ENCODE measurements around the gene STK17B. TPM values are rescaled to one million over a fixed set of nuclear protein-coding genes. Genes with fewer than 3 reads are reported as not detected.

STK17B gene
- total and polyA plus RNA-seq, 4 donors: 17.1 to 30.0 (median 22.0) TPM

- H3K27me3 ChIP-seq (ENCODE audit: control insufficient read depth in 1 of 2, insufficient read depth in 2 of 2, low read length in 1 of 2): no peaks in the 10 kb centered on the region
- no peak overlapping the region for H3K4me3 ChIP-seq (ENCODE audit: low read length in 2 of 2)
- ATAC-seq (ENCODE audit: low FRiP score): no peak
- no peak for DNase-seq
- intact Hi-C loops (cut with DNase I): no loop called here
- no peaks in the 10 kb centered on the region for H3K4me1 ChIP-seq (ENCODE audit: control insufficient read depth in 1 of 2, insufficient read depth in 2 of 2, low read length in 2 of 2)
- no peak overlapping the region for H3K27ac ChIP-seq (ENCODE audit: low read depth in 1 of 2, low read length in 2 of 2)
- WGBS, 2 donors: 79 to 93% methylated on average over 2 of the region's 2 CpGs
- no peaks in the 10 kb centered on the region for H3K36me3 ChIP-seq (ENCODE audit: control insufficient read depth in 1 of 2, insufficient read depth in 2 of 2, low read length in 1 of 2)
- H3K9me3 ChIP-seq (ENCODE audit: control insufficient read depth, low read length): no peaks in the 10 kb centered on the region
Observed at GRCh38 chr2:196177124-196177523, 5.7 kb upstream of the STK17B start.

- ATAC-seq (ENCODE audit: low FRiP score): no peak
- no peaks in the 10 kb centered on the region for H3K4me1 ChIP-seq (ENCODE audit: control insufficient read depth in 1 of 2, insufficient read depth in 2 of 2, low read length in 2 of 2)
- H3K4me3 ChIP-seq (ENCODE audit: low read length in 2 of 2): no peak overlapping the region
- no peaks in the 10 kb centered on the region for H3K36me3 ChIP-seq (ENCODE audit: control insufficient read depth in 1 of 2, insufficient read depth in 2 of 2, low read length in 1 of 2)
- intact Hi-C loops (cut with DNase I): no loop called here
- no peaks in the 10 kb centered on the region for H3K27me3 ChIP-seq (ENCODE audit: control insufficient read depth in 1 of 2, insufficient read depth in 2 of 2, low read length in 1 of 2)
- H3K27ac ChIP-seq (ENCODE audit: low read depth in 1 of 2, low read length in 2 of 2): no peak overlapping the region
- DNase-seq: no peak
- WGBS, 2 donors: 82 to 88% methylated on average over 8 of the region's 8 CpGs
- no peaks in the 10 kb centered on the region for H3K9me3 ChIP-seq (ENCODE audit: control insufficient read depth, low read length)
Observed at GRCh38 chr2:196176142-196176738, 4.9 kb upstream of the STK17B start.

- Histone ChIP-seq H3K4me3 (ENCODE audit: low read length in 2 of 2) (no peak overlapping the region), H3K4me1 (ENCODE audit: control insufficient read depth in 1 of 2, insufficient read depth in 2 of 2, low read length in 2 of 2) (no peaks in the 10 kb centered on the region), H3K27ac (ENCODE audit: low read depth in 1 of 2, low read length in 2 of 2) (no peak overlapping the region), H3K36me3 (ENCODE audit: control insufficient read depth in 1 of 2, insufficient read depth in 2 of 2, low read length in 1 of 2) (no peaks in the 10 kb centered on the region), H3K9me3 (ENCODE audit: control insufficient read depth, low read length) (no peaks in the 10 kb centered on the region), H3K27me3 (ENCODE audit: control insufficient read depth in 1 of 2, insufficient read depth in 2 of 2, low read length in 1 of 2) (no peaks in the 10 kb centered on the region)
- no peak for ATAC-seq (ENCODE audit: low FRiP score)
- intact Hi-C loops (cut with DNase I): loop anchor here in 1 of 2 donors (5.0 kb wide), 2 partner anchors 73 to 108 kb away; no protein-coding TSS in a partner anchor
- no peak for DNase-seq
- WGBS, 2 donors: 96 to 97% methylated on average over 3 of the region's 3 CpGs
Observed at GRCh38 chr2:196174404-196174803, 3.0 kb upstream of the STK17B start.

GRCh38 chr2:196173505-196173904, 2.1 kb upstream of the STK17B start:
- H3K4me3 ChIP-seq (ENCODE audit: low read length in 2 of 2): no peak overlapping the region
- 94% methylated on average over 5 of the region's 5 CpGs for WGBS, 2 donors
- H3K4me1 ChIP-seq (ENCODE audit: control insufficient read depth in 1 of 2, insufficient read depth in 2 of 2, low read length in 2 of 2): no peaks in the 10 kb centered on the region
- no peak for DNase-seq
- H3K27ac ChIP-seq (ENCODE audit: low read depth in 1 of 2, low read length in 2 of 2): no peak overlapping the region
- no peaks in the 10 kb centered on the region for H3K9me3 ChIP-seq (ENCODE audit: control insufficient read depth, low read length)
- intact Hi-C loops (cut with DNase I): loop anchor here in 1 of 2 donors (5.0 kb wide), 2 partner anchors 74 to 109 kb away; no protein-coding TSS in a partner anchor
- H3K36me3 ChIP-seq (ENCODE audit: control insufficient read depth in 1 of 2, insufficient read depth in 2 of 2, low read length in 1 of 2): no peaks in the 10 kb centered on the region
- no peaks in the 10 kb centered on the region for H3K27me3 ChIP-seq (ENCODE audit: control insufficient read depth in 1 of 2, insufficient read depth in 2 of 2, low read length in 1 of 2)
- no peak for ATAC-seq (ENCODE audit: low FRiP score)

- WGBS, 2 donors: 93 to 95% methylated on average over 1 of the region's 1 CpG
- no peak for DNase-seq
- Histone ChIP-seq H3K27me3 (ENCODE audit: control insufficient read depth in 1 of 2, insufficient read depth in 2 of 2, low read length in 1 of 2) (no peaks in the 10 kb centered on the region), H3K27ac (ENCODE audit: low read depth in 1 of 2, low read length in 2 of 2) (no peak overlapping the region), H3K36me3 (ENCODE audit: control insufficient read depth in 1 of 2, insufficient read depth in 2 of 2, low read length in 1 of 2) (no peaks in the 10 kb centered on the region), H3K4me1 (ENCODE audit: control insufficient read depth in 1 of 2, insufficient read depth in 2 of 2, low read length in 2 of 2) (no peaks in the 10 kb centered on the region), H3K9me3 (ENCODE audit: control insufficient read depth, low read length) (no peaks in the 10 kb centered on the region), H3K4me3 (ENCODE audit: low read length in 2 of 2) (no peak overlapping the region)
- intact Hi-C loops (cut with DNase I): loop anchor here in 1 of 2 donors (5.0 kb wide), 2 partner anchors 74 to 109 kb away; no protein-coding TSS in a partner anchor
- no peak for ATAC-seq (ENCODE audit: low FRiP score)
Observed at GRCh38 chr2:196172951-196173350, 1.6 kb upstream of the STK17B start.

- H3K4me3 ChIP-seq (ENCODE audit: low read length in 2 of 2): peak overlapping the region; percentile 56 to 98
- intact Hi-C loops (cut with DNase I): loop anchor here in 1 of 2 donors (5.0 kb wide), 2 partner anchors 75 to 110 kb away; no protein-coding TSS in a partner anchor
- no peak for DNase-seq
Observed at GRCh38 chr2:196171946-196172345, 568 bp upstream of the STK17B start.

GRCh38 chr2:196170606-196171247, 651 bp downstream of the STK17B start:
- H3K4me3 ChIP-seq (ENCODE audit: low read length in 2 of 2): peak overlapping the region; percentile 71 to 98
- H3K27ac ChIP-seq (ENCODE audit: low read depth in 1 of 2, low read length in 2 of 2): peak overlapping the region in 1 of 2 donors; percentile 78
- H3K27me3 ChIP-seq (ENCODE audit: control insufficient read depth in 1 of 2, insufficient read depth in 2 of 2, low read length in 1 of 2): no peaks in the 10 kb centered on the region
- DNase-seq (peak; percentile 62 to 83), ATAC-seq (ENCODE audit: low FRiP score) (peak; percentile 84)
- H3K36me3 ChIP-seq (ENCODE audit: control insufficient read depth in 1 of 2, insufficient read depth in 2 of 2, low read length in 1 of 2): no peaks in the 10 kb centered on the region
- no peaks in the 10 kb centered on the region for H3K9me3 ChIP-seq (ENCODE audit: control insufficient read depth, low read length)
- H3K4me1 ChIP-seq (ENCODE audit: control insufficient read depth in 1 of 2, insufficient read depth in 2 of 2, low read length in 2 of 2): peaks cover 0 to 2% of the 10 kb centered on the region in 2 donors
- WGBS, 2 donors: 0% methylated on average over 43 to 54 of the region's 54 CpGs
- intact Hi-C loops (cut with DNase I): loop anchor here in 1 of 2 donors (5.0 kb wide), 2 partner anchors 77 to 112 kb away; no protein-coding TSS in a partner anchor

More at GRCh38 chr2:196171946-196172345, 568 bp upstream of the STK17B start:
- H3K36me3 ChIP-seq (ENCODE audit: control insufficient read depth in 1 of 2, insufficient read depth in 2 of 2, low read length in 1 of 2): no peaks in the 10 kb centered on the region
- H3K9me3 ChIP-seq (ENCODE audit: control insufficient read depth, low read length): no peaks in the 10 kb centered on the region
- H3K27ac ChIP-seq (ENCODE audit: low read depth in 1 of 2, low read length in 2 of 2): no peak overlapping the region
- 4 to 6% methylated on average over 11 of the region's 11 CpGs for WGBS, 2 donors
- no peaks in the 10 kb centered on the region for H3K4me1 ChIP-seq (ENCODE audit: control insufficient read depth in 1 of 2, insufficient read depth in 2 of 2, low read length in 2 of 2)
- no peaks in the 10 kb centered on the region for H3K27me3 ChIP-seq (ENCODE audit: control insufficient read depth in 1 of 2, insufficient read depth in 2 of 2, low read length in 1 of 2)
- no peak for ATAC-seq (ENCODE audit: low FRiP score)

- ATAC-seq (ENCODE audit: low FRiP score) (no peak), DNase-seq (peak in 1 of 2 donors; percentile 59)
- Histone ChIP-seq H3K27ac (ENCODE audit: low read depth in 1 of 2, low read length in 2 of 2) (peak overlapping the region in 1 of 2 donors; percentile 78), H3K27me3 (ENCODE audit: control insufficient read depth in 1 of 2, insufficient read depth in 2 of 2, low read length in 1 of 2) (no peaks in the 10 kb centered on the region), H3K4me1 (ENCODE audit: control insufficient read depth in 1 of 2, insufficient read depth in 2 of 2, low read length in 2 of 2) (peaks cover 0 to 2% of the 10 kb centered on the region in 2 donors), H3K9me3 (ENCODE audit: control insufficient read depth, low read length) (no peaks in the 10 kb centered on the region), H3K4me3 (ENCODE audit: low read length in 2 of 2) (peak overlapping the region; percentile 71 to 98), H3K36me3 (ENCODE audit: control insufficient read depth in 1 of 2, insufficient read depth in 2 of 2, low read length in 1 of 2) (no peaks in the 10 kb centered on the region)
- 0% methylated on average over 13 of the region's 13 CpGs for whole genome bisulfite sequencing, 2 donors
- intact Hi-C loops (cut with DNase I): loop anchor here in 1 of 2 donors (5.0 kb wide), 2 partner anchors 77 to 112 kb away; no protein-coding TSS in a partner anchor
Observed at GRCh38 chr2:196170213-196170605, 1.2 kb downstream of the STK17B start.

Data from aorta (tissue), 5 donors.